Hematopoietic multipotent progenitor cell (in vitro differentiated cells): ENCODE data around the gene SLC1A7. TPM values are rescaled to one million over a fixed set of nuclear protein-coding genes. Genes with fewer than 3 reads are reported as not detected.

Experiments used
- DNase-seq, 3 donors: peaks; one replicate each; pipeline ENCODE4 v3.0.0-alpha.2; 2011 to 2015; ENCODE audit warnings: low read depth in 2 of 3, low spot score in 2 of 3
- total RNA-seq: library from RNA; depleted of rRNA; stranded (reverse); fragments of >200 nt; gene quantifications from one replicate; pipeline ENCODE4 v1.2.3, GENCODE V29; 2012

The SLC1A7 gene
- total RNA-seq, 1 donor, result not detected

GRCh38 chr1:53162621-53163020 lies 20.2 kb upstream of the SLC1A7 start:
- DNase-seq, result no peak

- no peak for DNase-seq
These were observed 18.5 kb upstream of the SLC1A7 start for GRCh38 chr1:53160924-53161378.

GRCh38 chr1:53158900-53159299 lies 16.5 kb upstream of the SLC1A7 start:
- no peak for DNase-seq

- no peak for DNase-seq
These were observed 14.3 kb upstream of the SLC1A7 start for GRCh38 chr1:53156783-53157182.

- no peak for DNase-seq
These were observed 13.5 kb upstream of the SLC1A7 start for GRCh38 chr1:53155945-53156344.

GRCh38 chr1:53155534-53155933 lies 13.1 kb upstream of the SLC1A7 start:
- DNase-seq, result no peak

- no peak for DNase-seq
These were observed 12.5 kb upstream of the SLC1A7 start for GRCh38 chr1:53154859-53155438.

- no peak for DNase-seq
These were observed 11.3 kb upstream of the SLC1A7 start for GRCh38 chr1:53153752-53154151.

GRCh38 chr1:53148123-53148522 lies 5.7 kb upstream of the SLC1A7 start:
- DNase-seq, result no peak

- no peak for DNase-seq
These were observed 4.7 kb upstream of the SLC1A7 start for GRCh38 chr1:53147174-53147573.

- DNase-seq, result no peak
These were observed 3.7 kb upstream of the SLC1A7 start for GRCh38 chr1:53145942-53146708.

GRCh38 chr1:53145619-53145941 lies 3.1 kb upstream of the SLC1A7 start:
- DNase-seq, result no peak

- no peak for DNase-seq
These were observed 2.7 kb upstream of the SLC1A7 start for GRCh38 chr1:53145051-53145600.

- no peak for DNase-seq
These were observed 1.8 kb upstream of the SLC1A7 start for GRCh38 chr1:53144201-53144600.

- DNase-seq, result no peak
These were observed 1.1 kb upstream of the SLC1A7 start for GRCh38 chr1:53143527-53143926.

- no peak for DNase-seq
These were observed 867 bp downstream of the SLC1A7 start for GRCh38 chr1:53141487-53142055.

- DNase-seq, result no peak
These were observed 2.0 kb downstream of the SLC1A7 start for GRCh38 chr1:53140451-53140850.

GRCh38 chr1:53139951-53140361 lies 2.5 kb downstream of the SLC1A7 start:
- no peak for DNase-seq

GRCh38 chr1:53138991-53139884 lies 3.2 kb downstream of the SLC1A7 start:
- DNase-seq, result no peak

- DNase-seq, result no peak
These were observed 4.7 kb downstream of the SLC1A7 start for GRCh38 chr1:53137729-53138128.

GRCh38 chr1:53135735-53136114 lies 6.7 kb downstream of the SLC1A7 start:
- DNase-seq, result no peak
